Stimulated activated CD8-positive, alpha-beta memory T cell treated with anti-CD3 and anti-CD28 coated beads, Interleukin-4, amount 100 ng/mL, for 1 hour (primary cell): Measurements from ENCODE around the gene BICDL2.
"Not testable (repeated sequence)": the region's sequence is repeated elsewhere in the genome, so short reads cannot be mapped to it uniquely, and the experiment has no call there.

Source experiments
- DNase-seq, 2 donors: peaks; one replicate each; pipeline ENCODE4 v3.0.0-alpha.2; 2020; ENCODE audit warnings: low read depth in 2 of 2, low spot score in 1 of 2

The BICDL2 gene

DNA sequence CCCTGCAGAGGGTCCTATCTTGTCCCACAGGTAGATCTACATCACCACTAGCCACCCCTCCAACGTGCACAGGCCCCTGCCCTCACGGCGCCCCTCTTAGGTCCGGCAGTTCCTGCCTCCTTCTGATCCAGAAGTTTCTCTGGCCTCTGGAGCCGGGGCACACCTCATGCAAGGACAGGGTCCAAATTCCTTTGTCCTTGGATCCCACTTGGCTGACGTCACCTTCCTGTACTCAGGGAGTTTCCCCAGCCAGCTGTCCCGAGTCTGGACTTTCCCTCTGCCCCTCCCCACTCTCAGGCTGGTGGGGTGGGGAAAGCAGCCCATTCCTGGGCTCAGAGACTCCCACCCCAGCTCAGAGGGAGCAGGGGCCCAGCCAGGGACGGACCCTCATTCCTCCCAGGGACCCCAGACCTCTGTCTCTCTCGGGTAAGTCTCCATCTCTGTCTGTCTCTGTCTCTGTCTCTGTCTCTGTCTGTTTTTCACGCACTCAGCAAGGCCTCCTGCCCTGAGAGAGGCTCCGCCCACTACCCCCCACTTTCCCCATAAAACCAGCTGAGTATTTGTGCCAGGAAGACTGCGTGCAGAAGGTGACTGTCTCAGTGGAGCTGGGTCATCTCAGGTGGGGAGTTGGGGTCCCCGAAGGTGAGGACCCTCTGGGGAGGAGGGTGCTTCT, 28.5 kb upstream of the BICDL2 start, which contains the start of gene IL32:
Gene IL32, plus strand, starts transcription at position 572 of the 673 bp plus-strand sequence. CDS start 172 bp downstream, outside the sequence.
- peak in 1 of 2 donors; percentile 41 for DNase-seq

GRCh38 chr16:3063625-3064386, 27.1 kb upstream of the BICDL2 start:
- no peak for DNase-seq

DNA sequence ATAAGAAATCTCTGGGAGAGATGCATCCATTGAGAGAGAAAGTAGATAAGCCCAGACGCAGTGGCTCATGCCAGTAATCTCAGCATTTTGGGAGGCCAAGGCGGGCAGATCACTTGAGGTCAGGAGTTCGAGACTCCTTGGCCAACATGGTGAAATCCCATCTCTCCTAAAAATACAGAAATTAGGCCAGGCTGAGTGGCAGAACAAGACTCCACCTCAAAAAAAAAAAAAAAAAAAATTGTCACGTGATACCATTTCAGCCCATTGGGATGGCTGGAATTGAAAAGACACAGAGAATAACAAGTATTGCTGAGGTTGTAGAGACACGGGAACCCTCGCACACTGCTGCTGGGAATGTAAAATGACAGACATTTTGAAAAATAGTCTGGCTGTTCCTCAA, 25.8 kb upstream of the BICDL2 start:
- DNase-seq: no peak

DNA sequence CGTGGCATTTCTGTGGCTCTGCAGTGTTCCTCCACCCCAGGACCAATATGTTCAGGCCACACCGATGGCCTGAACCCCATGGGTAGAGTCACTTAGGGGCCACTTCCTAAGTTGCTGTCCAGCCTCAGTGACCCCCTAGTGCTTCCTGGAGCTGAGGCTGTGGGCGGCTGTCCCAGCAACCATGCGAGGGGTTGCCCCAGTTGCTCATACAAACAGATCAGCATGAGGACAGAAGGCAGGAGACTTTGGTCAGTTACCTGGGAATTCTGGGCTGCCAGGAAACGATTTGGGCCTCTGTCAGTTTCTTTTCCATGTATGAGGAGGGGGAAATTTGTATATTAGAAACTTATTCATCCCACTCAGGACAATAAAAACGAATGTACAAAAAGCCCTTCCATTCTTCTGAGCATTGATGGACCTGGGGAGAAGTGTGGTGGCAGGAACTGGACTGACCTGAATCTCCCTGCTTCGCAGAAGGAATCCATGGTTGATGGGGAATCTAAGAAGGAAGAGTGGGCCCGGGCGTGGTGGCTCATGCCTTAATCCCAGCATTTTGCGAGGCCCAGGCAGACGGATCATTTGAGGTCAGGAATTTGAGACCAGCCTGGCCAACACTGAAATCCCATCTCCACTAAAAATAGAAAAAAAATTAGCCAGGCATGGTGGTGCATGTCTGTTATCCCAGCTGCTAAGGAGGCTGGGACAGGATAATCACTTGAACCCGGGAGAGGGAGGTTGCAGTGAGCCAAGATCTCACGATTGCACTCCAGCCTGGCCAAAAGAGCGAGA, 23.8 kb upstream of the BICDL2 start:
- DNase-seq: no peak

GRCh38 chr16:3059723-3060242, 23.0 kb upstream of the BICDL2 start:
- DNase-seq: no peak

GRCh38 chr16:3059041-3059722, 22.4 kb upstream of the BICDL2 start:
- peak; percentile 71 to 74 for DNase-seq

- no peak for DNase-seq
Observed at GRCh38 chr16:3058139-3059030, 21.6 kb upstream of the BICDL2 start.

DNA sequence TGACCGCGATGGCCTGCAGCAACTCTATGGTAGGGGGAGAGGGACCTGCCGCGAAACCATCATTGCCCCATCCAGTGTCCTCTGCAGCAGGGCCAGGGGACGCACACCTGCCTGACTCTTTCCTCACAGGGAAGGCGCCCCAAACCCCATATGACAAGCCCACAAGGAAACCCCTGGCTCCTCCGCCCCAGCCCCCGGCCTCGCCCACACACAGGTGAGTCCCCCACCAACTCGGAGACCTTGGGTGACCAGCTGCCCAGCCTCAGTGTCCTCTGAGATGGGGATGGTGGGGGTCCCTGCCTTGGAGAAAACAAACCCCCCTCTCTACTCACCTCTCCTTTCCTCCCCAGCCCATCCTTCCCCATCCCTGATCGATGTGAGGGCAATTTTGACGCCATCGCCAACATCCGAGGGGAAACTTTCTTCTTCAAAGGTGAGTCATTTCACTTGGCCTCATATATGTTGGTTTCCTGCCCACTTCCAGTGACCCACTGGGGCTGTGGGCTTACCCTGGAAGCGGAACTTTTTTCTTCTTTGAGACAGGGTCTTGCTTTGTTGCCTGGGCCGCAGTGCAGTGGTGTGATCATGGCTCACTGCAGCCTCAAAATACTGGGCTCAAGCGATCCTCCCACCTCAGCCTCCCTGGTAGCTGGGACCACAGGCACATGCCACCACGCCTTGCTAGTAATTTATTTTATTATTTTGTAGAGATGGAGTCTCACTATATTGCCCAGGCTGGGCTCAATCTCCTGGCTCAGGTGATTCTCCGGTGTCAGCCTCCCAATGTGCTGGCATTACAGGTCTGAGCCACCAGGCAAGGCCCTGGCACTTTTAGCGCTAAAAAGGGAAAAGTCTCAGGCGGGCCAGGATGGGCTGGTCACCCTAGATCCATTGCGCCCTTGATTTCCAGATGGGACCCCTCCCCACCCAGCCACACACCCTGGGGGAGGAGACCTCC, 20.7 kb upstream of the BICDL2 start:
- no peak for DNase-seq

- no peak for DNase-seq
Observed at GRCh38 chr16:3056336-3057180, 19.8 kb upstream of the BICDL2 start.

DNA sequence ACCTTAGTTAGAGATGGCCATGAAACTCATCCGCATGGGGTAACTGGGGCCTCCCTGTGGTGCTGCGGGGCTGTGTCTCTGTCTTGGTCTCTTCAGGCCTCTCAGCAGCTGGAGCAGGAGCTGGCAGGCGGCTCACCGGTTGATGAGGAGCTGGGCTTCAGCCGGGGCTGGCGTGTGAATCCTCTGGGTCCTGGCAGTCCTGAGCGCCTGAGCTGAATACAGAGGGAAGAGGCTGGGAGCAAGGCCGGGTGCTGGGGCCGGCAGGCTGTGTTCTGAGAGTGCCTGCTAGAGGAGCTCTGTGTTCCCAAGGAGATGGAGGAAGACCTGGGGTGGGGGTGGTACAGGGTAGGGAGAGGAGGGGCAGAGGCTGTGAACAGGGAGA, 19.0 kb upstream of the BICDL2 start:
- DNase-seq: not testable (repeated sequence)

- no peak for DNase-seq
Observed at GRCh38 chr16:3054965-3055733, 18.4 kb upstream of the BICDL2 start.

- DNase-seq: not testable (repeated sequence)
Observed at GRCh38 chr16:3053330-3053710, 16.6 kb upstream of the BICDL2 start.

DNA sequence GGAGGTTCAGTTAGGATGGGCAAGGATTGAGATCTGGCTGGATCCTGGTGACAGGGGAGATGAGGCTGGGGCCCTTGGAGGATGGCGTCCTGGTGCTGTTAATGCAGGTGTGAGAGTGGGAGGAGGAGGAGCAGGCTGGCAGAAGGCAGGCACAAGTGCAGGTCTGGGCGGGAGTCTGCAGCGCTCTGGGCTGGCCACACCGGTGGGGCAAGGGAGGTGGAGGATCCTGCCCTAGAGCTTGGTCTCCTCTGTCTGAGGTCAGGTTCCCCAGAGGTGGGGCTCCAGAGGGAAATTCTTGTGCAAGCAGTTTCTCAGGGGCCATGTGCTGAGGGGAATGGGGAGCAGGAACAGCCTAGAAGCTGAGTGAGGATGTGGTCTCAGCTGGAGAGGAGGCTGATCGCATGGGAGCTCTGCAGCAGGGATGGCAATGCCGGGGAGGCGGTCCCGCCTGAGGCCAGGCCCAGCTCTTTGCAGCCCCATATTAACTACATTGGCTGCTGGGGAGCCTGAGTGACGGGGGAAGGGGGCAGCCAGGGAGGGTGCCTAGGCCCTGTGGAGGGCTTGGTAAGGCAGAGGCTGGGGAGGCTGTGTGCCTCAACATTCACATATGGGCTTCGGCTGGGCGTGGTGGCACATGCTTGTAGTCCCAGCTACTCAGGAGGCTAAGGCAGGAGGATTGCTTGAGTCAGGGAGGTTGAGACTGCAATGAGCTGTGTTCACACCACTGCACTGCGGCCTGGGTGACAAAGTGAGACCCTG, 16.0 kb upstream of the BICDL2 start:
- DNase-seq: not testable (repeated sequence)

GRCh38 chr16:3051494-3051893, 14.8 kb upstream of the BICDL2 start:
- no peak for DNase-seq

GRCh38 chr16:3051009-3051408, 14.3 kb upstream of the BICDL2 start:
- no peak for DNase-seq

DNA sequence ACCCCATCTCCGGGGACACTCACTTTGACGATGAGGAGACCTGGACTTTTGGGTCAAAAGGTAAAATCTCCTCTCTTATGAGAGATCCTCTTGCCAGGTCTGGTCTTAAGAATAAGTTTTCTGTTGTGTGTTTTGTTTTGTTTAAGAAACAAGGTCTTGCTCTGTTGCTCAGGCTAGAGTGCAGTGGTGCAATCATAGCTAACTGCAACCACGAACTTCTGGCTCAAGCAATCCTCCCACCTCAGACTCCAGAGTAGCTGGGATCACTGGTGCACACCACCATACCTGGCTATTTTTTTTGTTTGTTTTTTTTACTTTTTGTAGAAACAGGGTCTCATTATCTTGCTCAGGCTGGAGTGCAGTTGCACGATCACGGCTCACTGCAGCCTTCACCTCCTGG, 13.7 kb upstream of the BICDL2 start:
- DNase-seq: no peak
